ENCODE data around the gene CD93.

CD93 gene, protein sequence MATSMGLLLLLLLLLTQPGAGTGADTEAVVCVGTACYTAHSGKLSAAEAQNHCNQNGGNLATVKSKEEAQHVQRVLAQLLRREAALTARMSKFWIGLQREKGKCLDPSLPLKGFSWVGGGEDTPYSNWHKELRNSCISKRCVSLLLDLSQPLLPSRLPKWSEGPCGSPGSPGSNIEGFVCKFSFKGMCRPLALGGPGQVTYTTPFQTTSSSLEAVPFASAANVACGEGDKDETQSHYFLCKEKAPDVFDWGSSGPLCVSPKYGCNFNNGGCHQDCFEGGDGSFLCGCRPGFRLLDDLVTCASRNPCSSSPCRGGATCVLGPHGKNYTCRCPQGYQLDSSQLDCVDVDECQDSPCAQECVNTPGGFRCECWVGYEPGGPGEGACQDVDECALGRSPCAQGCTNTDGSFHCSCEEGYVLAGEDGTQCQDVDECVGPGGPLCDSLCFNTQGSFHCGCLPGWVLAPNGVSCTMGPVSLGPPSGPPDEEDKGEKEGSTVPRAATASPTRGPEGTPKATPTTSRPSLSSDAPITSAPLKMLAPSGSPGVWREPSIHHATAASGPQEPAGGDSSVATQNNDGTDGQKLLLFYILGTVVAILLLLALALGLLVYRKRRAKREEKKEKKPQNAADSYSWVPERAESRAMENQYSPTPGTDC

DNA sequence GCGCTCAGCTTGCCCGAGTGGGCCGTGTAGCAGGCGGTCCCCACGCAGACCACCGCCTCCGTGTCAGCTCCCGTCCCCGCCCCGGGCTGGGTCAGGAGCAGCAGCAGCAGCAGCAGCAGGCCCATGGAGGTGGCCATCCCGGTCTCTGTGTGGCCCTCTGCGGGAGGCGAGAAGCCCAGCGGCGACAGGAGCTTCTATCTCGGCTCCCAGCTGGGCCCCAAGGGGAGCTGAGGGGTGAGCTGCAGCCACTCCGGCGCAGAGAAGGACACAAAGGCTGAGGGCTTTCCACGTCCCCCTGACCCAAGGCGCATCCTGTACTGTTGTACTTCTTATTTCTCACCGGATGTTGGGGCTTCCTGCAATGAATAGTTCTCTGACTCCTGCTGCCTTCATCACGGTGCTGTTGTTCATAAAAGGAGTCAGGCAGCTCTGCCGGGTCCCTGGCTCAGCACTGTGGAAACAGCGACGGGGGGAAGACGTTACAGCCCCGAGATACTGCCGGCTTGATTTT lies at the start of gene CD93:
CD93 (minus strand) TSS at position 269 of the 511 bp plus-strand sequence; CDS start at position 137, 132 bp downstream.
- DNase-seq (ENCODE audit: extremely low spot score): no peak
- CTCF ChIA-PET: no interaction called here
- POLR2A ChIA-PET: no interaction called here
- TF ChIP-seq CTBP1 (IDR thresholded peaks at IDR 0.05; ENCODE audit: borderline replicate concordance) (no peak), HDGF (IDR thresholded peaks at IDR 0.05; ENCODE audit: borderline replicate concordance) (no peak), ZNF384 (IDR thresholded peaks at IDR 0.05) (no peak), FOXA1 (IDR thresholded peaks at IDR 0.05) (no peak), BHLHE40 (IDR thresholded peaks at IDR 0.05; ENCODE audit: borderline replicate concordance) (no peak)

DNA sequence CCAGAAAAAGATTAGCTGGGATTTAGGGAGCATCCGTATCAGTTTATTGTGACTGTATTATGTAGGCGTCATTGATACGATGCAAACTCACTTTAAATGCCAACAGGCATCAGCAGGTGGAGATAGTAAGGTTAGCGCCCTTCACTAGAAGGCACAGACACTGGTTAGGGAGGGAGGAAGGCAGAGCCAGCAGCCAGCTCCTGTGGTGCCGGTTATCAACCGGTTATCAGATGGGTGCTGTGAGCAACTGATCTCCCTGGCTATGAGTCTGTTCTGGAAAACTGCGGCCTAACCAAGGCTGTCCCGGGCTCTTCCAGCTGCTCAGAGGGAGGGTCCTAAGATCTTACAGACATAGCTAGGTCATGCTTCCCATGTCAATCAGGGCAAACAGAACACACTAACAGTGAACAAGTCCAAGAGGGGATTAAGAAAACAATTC lies 47.5 kb upstream of the CD93 start:
- no peak for TF ChIP-seq NFRKB (IDR thresholded peaks at IDR 0.05)
- TF ChIP-seq FOXM1 (IDR thresholded peaks at IDR 0.05; ENCODE audit: borderline replicate concordance): no peak
- TF ChIP-seq FOXA1 (IDR thresholded peaks at IDR 0.05): no peak
- TF ChIP-seq HDGF (IDR thresholded peaks at IDR 0.05; ENCODE audit: borderline replicate concordance): no peak
- no peak for TF ChIP-seq LEF1 (IDR thresholded peaks at IDR 0.05; ENCODE audit: borderline replicate concordance)
- TF ChIP-seq ZNF384 (IDR thresholded peaks at IDR 0.05): no peak
- no peak for TF ChIP-seq ARNT (IDR thresholded peaks at IDR 0.05)
- TF ChIP-seq TARDBP (IDR thresholded peaks at IDR 0.05): no peak
- TF ChIP-seq, protein P1, sequence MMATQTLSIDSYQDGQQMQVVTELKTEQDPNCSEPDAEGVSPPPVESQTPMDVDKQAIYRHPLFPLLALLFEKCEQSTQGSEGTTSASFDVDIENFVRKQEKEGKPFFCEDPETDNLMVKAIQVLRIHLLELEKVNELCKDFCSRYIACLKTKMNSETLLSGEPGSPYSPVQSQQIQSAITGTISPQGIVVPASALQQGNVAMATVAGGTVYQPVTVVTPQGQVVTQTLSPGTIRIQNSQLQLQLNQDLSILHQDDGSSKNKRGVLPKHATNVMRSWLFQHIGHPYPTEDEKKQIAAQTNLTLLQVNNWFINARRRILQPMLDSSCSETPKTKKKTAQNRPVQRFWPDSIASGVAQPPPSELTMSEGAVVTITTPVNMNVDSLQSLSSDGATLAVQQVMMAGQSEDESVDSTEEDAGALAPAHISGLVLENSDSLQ (IDR thresholded peaks at IDR 0.05): no peak
- TF ChIP-seq BHLHE40 (IDR thresholded peaks at IDR 0.05; ENCODE audit: borderline replicate concordance): no peak
- TF ChIP-seq CTBP1 (IDR thresholded peaks at IDR 0.05; ENCODE audit: borderline replicate concordance): no peak
- TF ChIP-seq L3MBTL2 (conservative IDR thresholded peaks at IDR 0.05): no peak
- DNase-seq (ENCODE audit: extremely low spot score): no peak
- POLR2A ChIA-PET: no interaction called here
- CTCF ChIA-PET: no interaction called here

DNA sequence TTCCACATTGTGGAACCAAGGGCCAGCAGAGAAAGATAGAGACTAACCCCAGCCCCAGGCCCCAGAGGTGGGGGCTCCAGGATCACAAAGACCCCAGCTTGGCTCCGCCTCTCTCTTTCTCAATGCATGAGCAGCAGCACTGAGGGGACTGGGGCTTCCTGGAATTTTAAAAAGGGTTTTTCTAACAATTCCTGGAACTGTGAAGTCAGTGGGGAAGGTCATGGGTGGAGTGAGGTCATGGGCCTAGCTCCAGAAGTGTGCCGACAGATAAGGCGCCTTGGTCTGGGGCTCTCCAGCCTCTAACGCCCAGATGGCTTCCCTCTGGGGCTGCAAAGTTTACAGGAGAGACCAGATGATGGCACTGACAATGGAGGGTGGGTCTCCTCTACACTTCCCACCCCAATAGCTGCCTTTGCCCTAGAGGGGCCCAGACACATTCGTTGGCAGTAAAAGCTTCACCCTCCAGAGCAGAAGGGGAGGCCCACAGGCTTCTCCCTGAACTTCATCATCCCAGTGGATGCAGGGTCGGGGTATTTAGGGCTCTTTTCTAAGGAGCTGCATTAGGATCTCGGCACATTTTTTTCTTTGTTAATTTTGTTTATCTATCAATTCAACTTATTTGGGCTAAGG lies 46.9 kb upstream of the CD93 start:
- CTCF ChIA-PET: no interaction called here
- DNase-seq (ENCODE audit: extremely low spot score): no peak

DNA sequence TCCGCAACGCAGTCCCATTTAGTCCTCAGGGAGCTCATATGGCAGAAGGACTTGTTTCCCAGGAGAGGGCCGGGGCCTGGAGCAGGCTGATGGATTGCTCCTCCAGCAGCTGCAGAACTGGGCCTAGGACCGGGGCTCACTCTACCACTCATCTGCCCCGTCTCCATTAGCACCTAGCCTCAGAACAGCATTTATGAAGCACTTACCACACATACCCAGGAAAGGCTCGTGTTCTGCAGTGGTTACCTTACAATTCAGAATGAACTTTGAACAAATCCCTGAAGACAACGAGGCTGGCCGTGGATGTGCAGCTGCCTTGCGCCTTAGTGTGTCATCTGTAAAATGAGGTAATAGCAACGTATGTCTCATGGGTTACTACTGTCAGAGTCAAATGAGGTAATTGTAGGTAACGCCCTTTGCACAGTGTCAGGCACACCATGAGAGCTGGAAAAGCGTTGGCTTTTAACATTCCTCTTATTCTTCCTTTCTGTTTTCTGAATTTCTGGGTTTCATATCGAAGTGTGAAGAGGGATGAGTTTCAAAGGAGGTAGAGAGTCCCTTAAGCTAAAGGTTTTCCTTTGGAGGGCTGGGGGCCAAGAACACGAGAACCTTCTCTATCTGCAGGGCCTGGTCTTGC lies 46.3 kb upstream of the CD93 start:
- no peak for TF ChIP-seq ARNT (IDR thresholded peaks at IDR 0.05)
- TF ChIP-seq FOXM1 (IDR thresholded peaks at IDR 0.05; ENCODE audit: borderline replicate concordance): no peak
- no peak for TF ChIP-seq ELF4 (IDR thresholded peaks at IDR 0.05)
- no peak for TF ChIP-seq HDGF (IDR thresholded peaks at IDR 0.05; ENCODE audit: borderline replicate concordance)
- no peak for TF ChIP-seq FOXK2 (IDR thresholded peaks at IDR 0.05)
- TF ChIP-seq LEF1 (IDR thresholded peaks at IDR 0.05; ENCODE audit: borderline replicate concordance): no peak
- no peak for TF ChIP-seq TARDBP (IDR thresholded peaks at IDR 0.05)
- no peak for TF ChIP-seq SP1 (IDR thresholded peaks at IDR 0.05)
- no peak for TF ChIP-seq SUZ12 (IDR thresholded peaks at IDR 0.05)
- TF ChIP-seq, protein P1 (IDR thresholded peaks at IDR 0.05): no peak
- TF ChIP-seq NFRKB (IDR thresholded peaks at IDR 0.05): no peak
- TF ChIP-seq ZNF384 (IDR thresholded peaks at IDR 0.05): no peak
- no peak for TF ChIP-seq BHLHE40 (IDR thresholded peaks at IDR 0.05; ENCODE audit: borderline replicate concordance)
- TF ChIP-seq CTBP1 (IDR thresholded peaks at IDR 0.05; ENCODE audit: borderline replicate concordance): no peak
- no peak for DNase-seq (ENCODE audit: extremely low spot score)
- CTCF ChIA-PET: no interaction called here
- POLR2A ChIA-PET: no interaction called here

More for the DNA sequence above, 46.9 kb upstream of the CD93 start:
- TF ChIP-seq BHLHE40 (IDR thresholded peaks at IDR 0.05; ENCODE audit: borderline replicate concordance) (no peak), FOXM1 (IDR thresholded peaks at IDR 0.05; ENCODE audit: borderline replicate concordance) (no peak), FOXK2 (IDR thresholded peaks at IDR 0.05) (no peak), NFRKB (IDR thresholded peaks at IDR 0.05) (no peak), LEF1 (IDR thresholded peaks at IDR 0.05; ENCODE audit: borderline replicate concordance) (no peak), SP1 (IDR thresholded peaks at IDR 0.05) (no peak), SUZ12 (IDR thresholded peaks at IDR 0.05) (no peak), HDGF (IDR thresholded peaks at IDR 0.05; ENCODE audit: borderline replicate concordance) (no peak), L3MBTL2 (conservative IDR thresholded peaks at IDR 0.05) (no peak), CTBP1 (IDR thresholded peaks at IDR 0.05; ENCODE audit: borderline replicate concordance) (no peak), ELF4 (IDR thresholded peaks at IDR 0.05) (no peak), FOXA1 (IDR thresholded peaks at IDR 0.05) (no peak), ARNT (IDR thresholded peaks at IDR 0.05) (no peak)
- TF ChIP-seq, protein P1 (IDR thresholded peaks at IDR 0.05): no peak
- POLR2A ChIA-PET: no interaction called here

DNA sequence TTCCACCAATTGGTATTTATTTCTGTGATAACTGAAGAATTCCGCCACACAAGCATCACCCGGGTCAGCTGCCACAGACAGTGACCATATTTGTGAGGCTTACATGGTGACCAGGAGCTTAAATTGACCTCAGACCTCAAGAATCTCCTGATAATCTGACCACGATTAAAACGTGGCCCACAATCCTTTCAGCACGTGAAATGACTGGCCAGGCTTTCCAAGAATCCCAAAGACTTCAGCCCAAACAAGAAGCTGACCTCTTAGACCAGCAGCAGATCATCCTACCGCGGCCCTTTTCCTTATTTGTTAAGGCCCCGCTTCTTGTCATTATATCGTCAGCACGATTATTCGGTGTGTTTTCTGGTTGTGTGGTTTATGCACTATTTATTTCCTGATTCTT lies 45.6 kb upstream of the CD93 start:
- no peak for TF ChIP-seq TARDBP (IDR thresholded peaks at IDR 0.05)
- no peak for TF ChIP-seq FOXA1 (IDR thresholded peaks at IDR 0.05)
- TF ChIP-seq ARNT (IDR thresholded peaks at IDR 0.05): no peak
- TF ChIP-seq NFRKB (IDR thresholded peaks at IDR 0.05): no peak
- TF ChIP-seq, protein P1 (IDR thresholded peaks at IDR 0.05): no peak
- no peak for TF ChIP-seq SP1 (IDR thresholded peaks at IDR 0.05)
- no peak for TF ChIP-seq ELF4 (IDR thresholded peaks at IDR 0.05)
- no peak for TF ChIP-seq LEF1 (IDR thresholded peaks at IDR 0.05; ENCODE audit: borderline replicate concordance)
- TF ChIP-seq HDGF (IDR thresholded peaks at IDR 0.05; ENCODE audit: borderline replicate concordance): no peak
- no peak for TF ChIP-seq ZNF384 (IDR thresholded peaks at IDR 0.05)
- no peak for TF ChIP-seq CTBP1 (IDR thresholded peaks at IDR 0.05; ENCODE audit: borderline replicate concordance)
- no peak for TF ChIP-seq SUZ12 (IDR thresholded peaks at IDR 0.05)
- TF ChIP-seq L3MBTL2 (conservative IDR thresholded peaks at IDR 0.05): no peak
- POLR2A ChIA-PET: no interaction called here
- CTCF ChIA-PET: no interaction called here
- DNase-seq (ENCODE audit: extremely low spot score): no peak

All from HEK293T (cell line).